ENCODE measurements around the gene TSHB.

- TF ChIP-seq CTCF (IDR thresholded peaks at IDR 0.05; ENCODE audit: low read depth, low read length) = no peak
- no peak for TF ChIP-seq EZH2phosphoT487 (IDR thresholded peaks at IDR 0.05; ENCODE audit: low read depth)
These were observed 23.4 kb upstream of the TSHB start for GRCh38 chr1:115006191-115006590.
